Measurements from ENCODE around the gene EBF3. TPM values are rescaled to one million over a fixed set of nuclear protein-coding genes. Genes with fewer than 3 reads are reported as not detected.

The EBF3 gene
- total and polyA plus RNA-seq, 7 donors, result 1.2 to 8.9 (median 4.5) TPM; not detected in 1

GRCh38 chr10:129970465-129971364, 6.6 kb upstream of the EBF3 start:
- H3K4me1 ChIP-seq, result peaks cover 0 to 62% (median 58%) of the 10 kb centered on the region in 4 donors
- intact Hi-C loops (cut with DNase I), result loop anchor here (1.0 to 10.0 kb wide), 3 partner anchors 939 to 1758 kb away; no protein-coding TSS in a partner anchor
- peak; percentile 61 for DNase-seq

GRCh38 chr10:129969911-129970464, 5.9 kb upstream of the EBF3 start:
- H3K9me3 ChIP-seq, result no peaks in the 10 kb centered on the region
- no peak overlapping the region for H3K27ac ChIP-seq
- H3K27me3 ChIP-seq, result peaks cover 87 to 100% (median 88%) of the 10 kb centered on the region in 3 donors
- no peaks in the 10 kb centered on the region for H3K36me3 ChIP-seq
- H3K4me1 ChIP-seq, result peaks cover 0 to 68% (median 62%) of the 10 kb centered on the region in 4 donors
- TF ChIP-seq EP300 (IDR thresholded peaks at IDR 0.05) (no peak), POLR2A (IDR thresholded peaks at IDR 0.05) (no peak), CTCF (IDR thresholded peaks at IDR 0.05) (no peak), POLR2AphosphoS5 (IDR thresholded peaks at IDR 0.05) (no peak)
- WGBS, 2 donors, result 5 to 7% methylated on average over 14 of the region's 14 CpGs
- no peak overlapping the region for H3K4me3 ChIP-seq
- intact Hi-C loops (cut with DNase I), result loop anchor here (5.0 to 10.0 kb wide), 2 partner anchors 1705 to 1758 kb away; no protein-coding TSS in a partner anchor
- no peak for DNase-seq

More at GRCh38 chr10:129970465-129971364, 6.6 kb upstream of the EBF3 start:
- 2 to 3% methylated on average over 58 of the region's 58 CpGs for WGBS, 2 donors
- Histone ChIP-seq H3K4me3 (peak overlapping the region in 3 of 4 donors; percentile 27 to 45 (median 41)), H3K27me3 (peaks cover 81 to 94% (median 82%) of the 10 kb centered on the region in 3 donors), H3K9me3 (no peaks in the 10 kb centered on the region), H3K27ac (no peak overlapping the region), H3K36me3 (no peaks in the 10 kb centered on the region)
- TF ChIP-seq POLR2AphosphoS5 (IDR thresholded peaks at IDR 0.05) (peak in 1 of 4 donors; percentile 2), POLR2A (IDR thresholded peaks at IDR 0.05) (no peak), CTCF (IDR thresholded peaks at IDR 0.05) (no peak), EP300 (IDR thresholded peaks at IDR 0.05) (no peak)

GRCh38 chr10:129969184-129969910, 5.3 kb upstream of the EBF3 start:
- Histone ChIP-seq H3K4me3 (peak overlapping the region in 1 of 4 donors; percentile 18), H3K27me3 (peaks cover 91 to 100% (median 94%) of the 10 kb centered on the region in 3 donors), H3K9me3 (no peaks in the 10 kb centered on the region), H3K36me3 (no peaks in the 10 kb centered on the region), H3K4me1 (peaks cover 0 to 74% (median 69%) of the 10 kb centered on the region in 4 donors), H3K27ac (no peak overlapping the region)
- no peak for TF ChIP-seq CTCF (IDR thresholded peaks at IDR 0.05)
- TF ChIP-seq POLR2A (IDR thresholded peaks at IDR 0.05), result no peak
- TF ChIP-seq POLR2AphosphoS5 (IDR thresholded peaks at IDR 0.05), result no peak
- no peak for TF ChIP-seq EP300 (IDR thresholded peaks at IDR 0.05)
- WGBS, 2 donors, result 4 to 6% methylated on average over 68 of the region's 68 CpGs
- intact Hi-C loops (cut with DNase I), result no loop called here
- DNase-seq, result peak; percentile 51

- H3K27ac ChIP-seq, result no peak overlapping the region
- H3K4me1 ChIP-seq, result peaks cover 0 to 77% (median 72%) of the 10 kb centered on the region in 4 donors
- H3K36me3 ChIP-seq, result no peaks in the 10 kb centered on the region
- no peak for TF ChIP-seq POLR2A (IDR thresholded peaks at IDR 0.05)
- peak in 3 of 4 experiments; percentile 26 to 50 (median 28) for TF ChIP-seq CTCF (IDR thresholded peaks at IDR 0.05)
- 1 to 3% methylated on average over 15 of the region's 15 CpGs for WGBS, 2 donors
- H3K4me3 ChIP-seq, result peak overlapping the region in 1 of 4 donors; percentile 18
- intact Hi-C loops (cut with DNase I), result no loop called here
- H3K27me3 ChIP-seq, result peaks cover 89 to 98% (median 91%) of the 10 kb centered on the region in 3 donors
- H3K9me3 ChIP-seq, result no peaks in the 10 kb centered on the region
- peak; percentile 64 for DNase-seq
These were observed 4.7 kb upstream of the EBF3 start for GRCh38 chr10:129968853-129969183.

All from sigmoid colon (tissue), 7 donors.